Measurements from ENCODE around the gene POLG.

Gene POLG

GRCh38 chr15:89356634-89357298, 22.1 kb upstream of the POLG start:
- no peak for DNase-seq (ENCODE audit: low read depth in 2 of 2)

GRCh38 chr15:89353991-89354390, 19.4 kb upstream of the POLG start:
- DNase-seq (ENCODE audit: low read depth in 2 of 2), result no peak

GRCh38 chr15:89352476-89352875, 17.9 kb upstream of the POLG start:
- no peak for DNase-seq (ENCODE audit: low read depth in 2 of 2)

- DNase-seq (ENCODE audit: low read depth in 2 of 2), result no peak
Observed at GRCh38 chr15:89349206-89349558, 14.6 kb upstream of the POLG start.

GRCh38 chr15:89346516-89347231, 12.1 kb upstream of the POLG start:
- DNase-seq (ENCODE audit: low read depth in 2 of 2), result no peak

- DNase-seq (ENCODE audit: low read depth in 2 of 2), result no peak
Observed at GRCh38 chr15:89345248-89345647, 10.6 kb upstream of the POLG start.

GRCh38 chr15:89342840-89343239, 8.2 kb upstream of the POLG start:
- no peak for DNase-seq (ENCODE audit: low read depth in 2 of 2)

GRCh38 chr15:89341316-89342005, 6.8 kb upstream of the POLG start:
- DNase-seq (ENCODE audit: low read depth in 2 of 2), result no peak

GRCh38 chr15:89340573-89340972, 5.9 kb upstream of the POLG start:
- DNase-seq (ENCODE audit: low read depth in 2 of 2), result no peak

- no peak for DNase-seq (ENCODE audit: low read depth in 2 of 2)
Observed at GRCh38 chr15:89338036-89338435, 3.4 kb upstream of the POLG start.

- peak in 1 of 2 donors; percentile 19 for DNase-seq (ENCODE audit: low read depth in 2 of 2)
Observed at GRCh38 chr15:89335298-89336041, 846 bp upstream of the POLG start.

- DNase-seq (ENCODE audit: low read depth in 2 of 2), result peak in 1 of 2 donors; percentile 40
Observed at GRCh38 chr15:89333959-89334509, 590 bp downstream of the POLG start.

- DNase-seq (ENCODE audit: low read depth in 2 of 2), result no peak
Observed at GRCh38 chr15:89333011-89333860, 1.4 kb downstream of the POLG start.

- no peak for DNase-seq (ENCODE audit: low read depth in 2 of 2)
Observed at GRCh38 chr15:89332446-89332845, 2.2 kb downstream of the POLG start.

- no peak for DNase-seq (ENCODE audit: low read depth in 2 of 2)
Observed at GRCh38 chr15:89330881-89331595, 3.6 kb downstream of the POLG start.

- DNase-seq (ENCODE audit: low read depth in 2 of 2), result no peak
Observed at GRCh38 chr15:89330119-89330518, 4.5 kb downstream of the POLG start.

- no peak for DNase-seq (ENCODE audit: low read depth in 2 of 2)
Observed at GRCh38 chr15:89329329-89330084, 5.1 kb downstream of the POLG start.

- no peak for DNase-seq (ENCODE audit: low read depth in 2 of 2)
Observed at GRCh38 chr15:89328398-89329254, 6.0 kb downstream of the POLG start.

- DNase-seq (ENCODE audit: low read depth in 2 of 2), result no peak
Observed at GRCh38 chr15:89327113-89327512, 7.5 kb downstream of the POLG start.

Data from activated CD4-positive, alpha-beta T cell treated with anti-CD3 and anti-CD28 coated beads for 24 hours (primary cell).